ENCODE measurements around the gene PLCH1. TPM values are rescaled to one million over a fixed set of nuclear protein-coding genes. Genes with fewer than 3 reads are reported as not detected.

Gene PLCH1, protein sequence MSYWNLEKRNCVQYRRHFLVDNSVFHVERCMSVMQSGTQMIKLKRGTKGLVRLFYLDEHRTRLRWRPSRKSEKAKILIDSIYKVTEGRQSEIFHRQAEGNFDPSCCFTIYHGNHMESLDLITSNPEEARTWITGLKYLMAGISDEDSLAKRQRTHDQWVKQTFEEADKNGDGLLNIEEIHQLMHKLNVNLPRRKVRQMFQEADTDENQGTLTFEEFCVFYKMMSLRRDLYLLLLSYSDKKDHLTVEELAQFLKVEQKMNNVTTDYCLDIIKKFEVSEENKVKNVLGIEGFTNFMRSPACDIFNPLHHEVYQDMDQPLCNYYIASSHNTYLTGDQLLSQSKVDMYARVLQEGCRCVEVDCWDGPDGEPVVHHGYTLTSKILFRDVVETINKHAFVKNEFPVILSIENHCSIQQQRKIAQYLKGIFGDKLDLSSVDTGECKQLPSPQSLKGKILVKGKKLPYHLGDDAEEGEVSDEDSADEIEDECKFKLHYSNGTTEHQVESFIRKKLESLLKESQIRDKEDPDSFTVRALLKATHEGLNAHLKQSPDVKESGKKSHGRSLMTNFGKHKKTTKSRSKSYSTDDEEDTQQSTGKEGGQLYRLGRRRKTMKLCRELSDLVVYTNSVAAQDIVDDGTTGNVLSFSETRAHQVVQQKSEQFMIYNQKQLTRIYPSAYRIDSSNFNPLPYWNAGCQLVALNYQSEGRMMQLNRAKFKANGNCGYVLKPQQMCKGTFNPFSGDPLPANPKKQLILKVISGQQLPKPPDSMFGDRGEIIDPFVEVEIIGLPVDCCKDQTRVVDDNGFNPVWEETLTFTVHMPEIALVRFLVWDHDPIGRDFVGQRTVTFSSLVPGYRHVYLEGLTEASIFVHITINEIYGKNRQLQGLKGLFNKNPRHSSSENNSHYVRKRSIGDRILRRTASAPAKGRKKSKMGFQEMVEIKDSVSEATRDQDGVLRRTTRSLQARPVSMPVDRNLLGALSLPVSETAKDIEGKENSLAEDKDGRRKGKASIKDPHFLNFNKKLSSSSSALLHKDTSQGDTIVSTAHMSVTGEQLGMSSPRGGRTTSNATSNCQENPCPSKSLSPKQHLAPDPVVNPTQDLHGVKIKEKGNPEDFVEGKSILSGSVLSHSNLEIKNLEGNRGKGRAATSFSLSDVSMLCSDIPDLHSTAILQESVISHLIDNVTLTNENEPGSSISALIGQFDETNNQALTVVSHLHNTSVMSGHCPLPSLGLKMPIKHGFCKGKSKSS (N-terminal part only)
- 5.1 TPM for total RNA-seq (ENCODE audit: insufficient read depth, low replicate concordance)

DNA sequence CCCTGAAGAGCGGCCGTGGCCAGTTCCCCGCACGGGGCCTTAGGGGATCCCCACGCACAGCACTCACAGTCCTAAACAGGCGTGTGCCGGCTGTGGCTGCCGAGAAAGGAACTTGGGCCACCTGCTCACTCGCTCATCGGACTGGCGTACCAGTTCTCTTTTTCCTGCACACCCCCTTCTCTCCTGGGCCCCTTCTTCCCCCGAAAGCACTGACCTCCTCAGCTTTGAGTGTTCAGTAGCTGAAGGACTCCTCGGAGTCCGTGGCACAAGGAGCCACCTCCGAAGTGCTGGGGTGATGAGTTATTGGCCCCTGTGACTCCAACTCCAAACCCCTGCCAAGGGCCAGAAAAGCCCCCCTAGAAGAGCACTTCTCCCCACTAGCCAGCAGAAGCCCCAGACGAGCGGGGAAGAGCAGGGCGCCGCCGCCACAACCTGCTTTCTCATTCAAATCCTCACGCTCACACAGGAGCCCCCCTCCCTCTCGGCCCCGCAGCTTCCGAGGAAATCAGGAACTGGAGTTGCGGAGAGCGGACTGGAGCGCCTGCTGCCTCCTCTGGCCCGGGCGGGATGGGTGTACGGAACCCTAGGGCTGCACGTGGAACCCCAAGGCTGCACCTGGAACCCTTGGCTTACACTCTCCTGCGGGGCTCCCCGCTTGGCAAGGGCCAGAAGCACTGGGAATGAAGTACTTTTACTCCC, at the start of gene PLCH1:
TSS of gene PLCH1 (minus strand) at position 446 of the 699 bp plus-strand sequence. CDS start 40,847 bp downstream, outside the sequence.
- peak; percentile 63 for DNase-seq (ENCODE audit: low spot score)

DNA sequence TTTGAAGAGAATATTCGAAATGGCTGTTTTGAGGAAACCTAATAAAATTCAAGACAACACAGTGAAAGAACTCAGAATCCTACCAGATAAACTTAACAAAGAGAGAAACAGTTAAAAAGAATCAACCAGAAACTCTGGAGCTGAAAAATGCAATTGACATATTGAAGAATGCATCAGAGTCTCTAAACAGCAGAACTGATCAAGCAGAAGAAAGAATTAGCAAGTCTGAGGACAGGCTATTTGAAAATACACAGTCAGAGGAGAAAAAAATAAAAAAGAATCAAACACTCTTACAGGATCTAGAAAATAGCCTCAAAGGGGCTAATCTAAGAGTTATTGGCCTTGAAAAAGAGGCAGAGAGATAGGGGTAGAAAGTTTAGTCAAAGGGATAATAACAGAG, 47.7 kb upstream of the PLCH1 start:
- DNase-seq (ENCODE audit: low spot score): no peak

DNA sequence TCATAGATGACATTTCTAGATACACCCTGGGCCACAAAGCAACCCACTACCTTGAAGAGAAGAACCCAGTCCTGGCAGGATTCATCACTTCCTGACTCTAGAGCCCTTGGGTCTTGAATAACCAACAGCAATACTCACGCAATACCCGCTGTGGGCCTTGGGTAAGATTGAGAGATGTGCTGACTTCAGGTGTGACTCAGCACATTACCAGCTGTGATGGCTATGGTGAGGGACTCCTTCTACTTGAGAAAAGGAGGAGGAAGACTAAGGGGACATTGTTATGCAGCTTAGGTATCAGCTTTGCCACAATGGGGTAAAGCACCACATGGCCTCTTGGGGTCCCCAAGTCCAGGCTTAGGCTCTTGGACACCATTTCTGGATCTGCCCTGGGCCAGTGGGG, 46.3 kb upstream of the PLCH1 start:
- no peak for DNase-seq (ENCODE audit: low spot score)

DNA sequence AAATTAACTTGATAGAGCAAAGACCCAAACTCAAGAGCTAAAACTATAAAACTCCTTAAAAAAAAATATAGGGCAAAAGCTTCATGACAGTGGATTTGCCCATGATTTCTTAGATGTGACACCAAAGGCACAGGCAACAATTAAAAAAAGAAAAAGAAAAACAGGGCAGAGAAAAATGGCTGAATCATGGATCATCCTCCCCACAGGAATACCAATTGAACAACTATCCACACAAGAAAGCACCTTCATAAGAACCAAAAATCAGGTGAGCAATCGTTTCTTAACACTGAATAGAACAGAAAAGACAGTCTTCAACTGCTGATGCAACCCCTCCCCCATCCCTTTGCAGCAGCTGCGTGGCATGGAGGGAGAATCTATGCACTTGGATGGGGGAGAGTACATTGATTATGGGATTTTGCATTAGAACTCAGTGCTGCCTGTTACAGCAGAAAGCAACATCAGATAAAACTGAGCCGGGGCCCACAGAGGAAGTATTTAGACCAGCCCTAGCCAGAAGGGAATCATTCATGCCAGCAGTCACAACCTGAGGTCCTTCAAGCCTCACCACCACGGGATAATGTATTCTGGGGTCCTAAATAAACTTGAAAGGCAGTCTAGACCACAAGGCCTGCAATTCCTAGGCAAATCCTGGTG, 45.5 kb upstream of the PLCH1 start:
- no peak for DNase-seq (ENCODE audit: low spot score)

DNA sequence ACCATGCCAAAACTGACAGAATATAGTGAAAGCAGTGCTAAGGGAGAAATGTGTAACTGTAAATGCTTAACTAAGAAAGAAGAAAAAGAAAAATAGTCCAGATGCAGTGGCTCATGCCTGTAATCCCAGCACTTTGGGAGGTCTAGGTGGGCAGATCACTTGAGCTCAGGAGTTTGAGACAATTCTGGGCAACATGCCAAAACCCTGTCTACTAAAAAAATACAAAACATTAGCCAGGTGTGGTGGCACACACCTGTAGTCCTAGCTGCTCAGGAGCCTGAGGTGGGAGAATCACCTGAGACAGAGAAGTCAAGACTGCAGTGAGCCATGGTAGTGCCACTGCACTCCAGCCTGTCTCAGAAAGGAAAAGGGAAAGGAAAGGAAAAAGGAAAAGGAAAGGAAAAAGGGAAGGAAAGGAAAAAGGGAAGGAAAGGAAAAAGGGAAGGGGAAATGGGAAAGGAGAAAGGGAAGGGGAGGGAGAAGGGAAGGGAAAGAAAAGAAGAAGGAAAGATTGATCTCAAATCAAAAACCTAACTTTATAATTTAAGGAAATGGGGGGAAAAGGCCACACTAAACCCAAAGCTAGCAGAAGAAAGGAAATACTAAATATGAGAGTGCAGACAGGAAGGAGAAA, 40.9 kb upstream of the PLCH1 start:
- DNase-seq (ENCODE audit: low spot score): no peak

DNA sequence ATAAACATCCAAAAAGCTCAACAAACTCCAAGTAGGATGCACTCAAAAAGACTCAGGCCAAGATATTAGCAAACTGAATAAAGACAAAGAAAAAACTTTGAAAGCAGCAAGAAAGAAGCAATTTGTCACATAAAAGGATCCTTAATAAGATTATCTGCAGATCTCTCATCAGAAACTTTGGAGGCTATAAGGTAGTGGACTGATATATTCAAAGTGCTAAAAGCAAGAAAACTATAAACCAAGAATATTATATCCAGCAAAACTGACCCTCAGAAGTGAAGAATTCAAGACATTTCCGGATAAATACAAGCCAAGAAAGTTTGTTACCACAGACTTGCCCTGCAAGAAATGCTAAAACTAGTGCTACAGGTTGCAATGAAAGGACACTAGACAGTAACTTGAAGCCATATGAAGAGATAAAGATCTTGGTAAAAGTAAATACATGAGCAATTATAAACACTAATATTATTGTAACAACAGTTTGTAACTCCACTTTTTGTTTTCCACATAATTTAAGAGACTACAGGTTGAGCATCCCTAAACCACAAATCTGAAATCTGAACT, 37.6 kb upstream of the PLCH1 start:
- no peak for DNase-seq (ENCODE audit: low spot score)

DNA sequence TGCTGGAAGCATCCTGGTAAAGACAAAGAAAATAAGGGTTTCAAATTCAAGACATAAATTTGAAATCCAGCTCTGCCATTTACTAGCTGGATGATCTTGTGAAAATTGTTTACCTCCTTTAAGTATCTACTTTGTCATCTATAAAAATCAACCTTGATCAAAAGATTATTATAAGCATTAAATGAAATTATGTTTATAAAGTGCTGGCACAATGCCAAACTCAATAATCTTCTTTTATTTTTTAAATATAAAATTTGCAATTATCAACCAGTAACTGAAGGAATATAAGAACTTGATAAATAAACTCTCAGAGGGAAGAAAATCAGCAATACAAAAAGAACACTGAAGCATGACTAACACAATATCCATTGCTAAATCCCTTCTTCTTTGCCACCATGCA, 35.4 kb upstream of the PLCH1 start:
- no peak for DNase-seq (ENCODE audit: low spot score)

DNA sequence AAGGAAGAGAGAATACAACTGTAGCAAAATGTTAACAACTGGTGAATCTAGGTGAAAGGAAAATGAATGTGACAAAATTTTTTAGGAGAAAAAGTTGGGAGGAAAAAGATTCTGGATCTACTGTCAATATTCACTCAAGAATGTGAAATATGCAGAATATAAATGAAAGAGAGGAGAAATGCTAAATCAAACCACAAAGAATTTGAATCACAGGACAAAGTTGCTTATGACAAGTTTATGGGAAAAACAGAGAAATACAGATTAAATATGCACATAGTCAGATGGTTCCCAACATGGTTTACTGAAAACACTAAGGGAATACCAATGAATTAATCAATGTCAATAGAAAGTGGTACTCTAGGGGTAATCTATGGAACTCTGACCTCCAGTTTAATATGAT, 33.6 kb upstream of the PLCH1 start:
- no peak for DNase-seq (ENCODE audit: low spot score)

DNA sequence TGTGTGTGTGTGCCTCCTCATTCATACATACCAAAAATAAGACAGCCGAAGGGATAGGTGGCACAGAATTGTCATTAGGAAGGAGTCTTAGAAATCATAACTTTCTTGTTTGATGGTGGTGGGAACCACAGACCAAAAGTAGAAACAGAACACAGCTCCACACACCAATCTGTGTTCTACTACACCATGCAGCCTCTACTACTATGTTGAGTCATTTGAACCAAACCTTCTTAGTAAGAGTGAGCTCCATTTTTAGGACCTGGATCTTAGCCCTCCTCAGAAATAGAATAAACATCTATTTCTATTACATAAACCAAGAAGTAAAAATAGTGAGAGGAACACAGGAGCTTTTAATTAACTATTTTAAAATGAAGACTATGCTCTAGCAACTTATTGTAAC, 27.9 kb upstream of the PLCH1 start:
- DNase-seq (ENCODE audit: low spot score): no peak

DNA sequence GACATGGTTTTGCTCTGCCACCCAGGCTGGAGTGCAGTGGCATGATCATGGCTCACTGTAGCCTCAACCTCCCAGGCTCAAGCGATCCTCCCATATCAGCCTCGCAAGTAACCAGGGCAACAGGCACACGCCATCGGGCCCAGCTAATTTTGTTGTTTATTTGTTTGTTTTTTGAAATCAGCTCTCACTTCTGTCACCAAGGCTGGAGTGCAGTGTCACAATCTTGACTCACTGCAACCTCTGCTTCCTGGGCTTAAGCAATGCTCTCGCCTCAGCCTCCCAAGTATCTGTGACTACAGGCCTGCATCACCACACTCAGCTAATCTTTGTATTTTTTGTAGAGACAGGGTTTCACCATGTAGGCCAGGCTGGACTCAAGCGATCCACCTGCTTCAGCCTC, 26.3 kb upstream of the PLCH1 start:
- DNase-seq (ENCODE audit: low spot score): no peak

DNA sequence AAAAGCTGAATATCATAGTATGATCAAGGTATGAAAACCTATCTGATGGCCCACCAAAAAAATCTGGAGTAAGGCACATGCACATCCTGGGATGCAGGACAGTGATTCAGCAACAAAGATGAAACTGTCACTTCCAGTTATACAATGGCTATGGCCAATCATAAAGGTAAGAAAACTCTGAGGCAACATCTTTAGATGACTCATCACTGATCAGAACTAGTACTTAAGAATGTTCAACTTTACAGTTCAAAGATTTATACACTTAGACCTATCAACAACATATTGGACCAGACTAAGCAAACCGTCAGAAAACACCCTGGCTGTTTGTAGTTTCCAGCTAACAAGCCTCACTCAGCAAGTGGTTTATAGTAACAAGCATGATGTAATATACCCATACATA, 21.3 kb upstream of the PLCH1 start:
- DNase-seq (ENCODE audit: low spot score): no peak

DNA sequence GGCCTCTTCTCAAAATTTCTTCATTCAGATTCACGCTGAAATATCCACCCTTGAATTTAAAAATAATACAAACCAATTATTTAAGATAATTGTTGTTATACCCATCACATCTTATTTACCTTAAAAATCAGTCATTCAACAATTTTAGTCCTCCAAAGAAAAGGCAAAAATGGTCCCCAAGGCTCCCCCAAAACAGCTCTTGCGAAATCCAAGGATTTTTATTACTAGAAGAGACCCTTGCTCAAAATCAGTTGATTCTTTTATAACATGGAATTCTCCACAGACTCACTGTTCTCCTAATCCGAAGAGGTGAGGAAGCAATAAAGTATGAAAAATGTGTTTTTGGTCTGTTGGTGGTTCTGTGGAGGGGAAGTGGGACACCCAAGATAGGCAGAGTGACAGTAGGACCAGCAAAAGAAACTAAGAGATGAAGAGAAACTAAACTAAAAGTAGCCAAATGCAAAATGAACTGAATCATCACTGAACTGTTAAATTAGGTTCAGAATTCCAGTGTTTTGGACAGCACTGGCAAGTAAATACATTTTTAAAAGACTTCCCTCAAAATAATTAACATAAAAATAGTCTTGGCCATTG, 19.1 kb upstream of the PLCH1 start:
- no peak for DNase-seq (ENCODE audit: low spot score)

DNA sequence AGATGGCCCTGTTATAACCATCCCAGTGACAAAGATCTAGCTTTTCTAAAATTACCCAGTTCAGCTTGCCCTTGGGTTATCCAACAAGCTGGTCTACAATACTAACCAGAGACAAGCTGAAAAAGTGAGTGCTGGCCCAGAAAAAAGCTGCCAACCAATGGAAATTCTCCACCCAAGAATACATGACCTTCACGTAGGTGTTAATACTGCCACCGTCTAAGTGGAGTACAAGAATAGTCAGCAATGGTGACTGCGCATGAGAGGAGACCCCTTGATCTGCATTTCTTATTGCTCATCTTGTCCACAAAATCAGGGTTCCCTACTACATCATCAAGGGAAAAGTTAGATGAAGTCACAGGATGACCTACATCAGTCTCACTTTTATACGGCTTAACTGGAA, 15.8 kb upstream of the PLCH1 start:
- no peak for DNase-seq (ENCODE audit: low spot score)

DNA sequence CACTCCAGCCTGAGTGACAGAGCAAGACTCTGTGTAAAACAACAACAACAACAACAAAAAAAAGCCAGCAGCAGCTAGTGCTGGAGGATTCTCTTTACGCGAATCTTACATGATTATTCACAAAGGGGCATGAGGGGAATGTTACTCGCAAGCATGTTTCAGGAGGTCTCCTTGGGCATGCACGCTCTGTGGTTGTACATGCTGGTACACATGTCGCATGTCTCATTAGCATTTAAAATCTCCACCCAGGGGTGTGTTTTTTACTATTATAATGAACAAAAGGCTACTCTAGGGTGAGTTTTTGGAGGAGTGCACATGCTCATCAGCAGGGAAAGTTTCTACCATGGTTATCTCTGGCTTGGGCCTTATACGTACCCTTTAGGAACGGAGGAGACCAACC, 12.7 kb upstream of the PLCH1 start:
- no peak for DNase-seq (ENCODE audit: low spot score)

DNA sequence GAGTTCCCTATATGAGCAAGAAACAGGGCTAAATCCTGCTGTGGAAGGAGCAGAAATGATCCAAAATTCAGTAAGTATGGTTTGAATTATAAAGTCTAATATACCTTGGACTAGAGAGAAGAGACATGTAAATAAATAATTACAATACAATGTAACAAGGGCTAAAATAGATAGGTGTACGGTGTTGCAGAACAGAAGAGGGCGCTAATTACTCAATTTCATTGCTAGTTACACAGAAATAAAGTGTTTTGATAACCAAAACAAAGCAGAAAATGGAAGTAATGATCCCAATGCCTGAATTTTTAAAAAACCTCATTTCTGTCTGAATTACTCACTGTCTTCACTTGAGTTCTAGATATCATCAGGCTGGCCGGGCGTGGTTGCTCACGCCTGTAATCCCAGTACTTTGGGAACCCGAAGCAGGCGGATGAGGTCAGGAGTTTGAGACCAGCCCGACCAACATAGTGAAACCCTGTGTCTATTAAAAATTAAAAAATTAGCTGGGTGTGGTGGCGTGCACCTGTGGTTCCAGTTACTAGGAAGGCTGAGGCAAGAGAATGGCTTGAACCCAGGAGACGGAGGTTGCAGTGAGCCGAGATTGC, 8.3 kb upstream of the PLCH1 start:
- DNase-seq (ENCODE audit: low spot score): no peak

DNA sequence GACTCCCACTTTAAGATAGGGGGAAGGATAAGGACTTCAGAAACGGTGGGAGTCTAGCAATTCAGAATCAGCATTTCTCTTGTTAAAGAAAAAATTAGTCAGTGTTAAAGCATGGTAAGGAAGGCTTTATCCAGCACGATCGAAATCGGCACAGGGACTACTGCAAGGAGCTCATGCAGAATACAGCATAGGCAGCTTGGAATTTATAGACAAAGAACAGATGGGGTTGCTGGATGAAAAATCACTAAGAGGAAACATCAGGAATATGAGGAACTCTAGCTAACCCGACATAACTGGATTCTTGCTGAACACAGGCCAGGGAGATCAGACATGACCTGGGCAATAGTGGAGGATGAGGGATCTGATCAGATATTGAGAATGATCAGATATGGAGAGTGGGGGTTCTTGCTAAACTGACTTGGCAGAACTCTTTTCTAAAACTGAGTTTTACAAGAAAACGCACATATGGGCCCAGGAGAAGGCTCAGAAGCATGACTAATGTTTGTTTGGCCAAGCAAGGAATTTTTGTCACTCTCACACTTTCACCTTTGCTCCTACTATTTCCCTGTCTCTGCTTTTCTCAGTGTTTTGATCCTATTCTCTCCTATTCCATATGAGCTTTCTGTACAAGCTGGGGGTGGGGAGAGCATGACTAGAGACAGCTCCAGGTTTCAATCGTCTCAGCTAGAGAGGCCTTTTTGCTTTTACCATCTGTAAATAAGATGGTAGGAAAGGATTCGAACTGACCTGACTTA, 3.9 kb upstream of the PLCH1 start:
- peak; percentile 63 for DNase-seq (ENCODE audit: low spot score)

DNA sequence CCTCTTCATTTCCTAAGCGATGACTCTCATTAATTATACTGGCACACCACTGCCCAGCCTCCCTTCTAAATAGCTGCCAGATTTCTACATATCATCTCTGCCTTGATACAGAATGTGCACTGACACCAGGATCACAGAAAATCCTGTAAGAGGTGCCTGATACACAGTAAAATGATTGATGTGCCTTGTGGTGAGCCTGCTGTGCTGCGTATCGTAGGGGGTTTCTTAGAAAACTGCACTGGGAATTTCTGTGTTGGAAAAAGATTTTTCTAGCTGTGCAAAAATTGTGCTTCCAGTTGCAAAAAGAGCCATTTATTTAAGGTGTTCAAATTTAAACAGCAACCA, 3.0 kb upstream of the PLCH1 start:
- DNase-seq (ENCODE audit: low spot score): no peak

DNA sequence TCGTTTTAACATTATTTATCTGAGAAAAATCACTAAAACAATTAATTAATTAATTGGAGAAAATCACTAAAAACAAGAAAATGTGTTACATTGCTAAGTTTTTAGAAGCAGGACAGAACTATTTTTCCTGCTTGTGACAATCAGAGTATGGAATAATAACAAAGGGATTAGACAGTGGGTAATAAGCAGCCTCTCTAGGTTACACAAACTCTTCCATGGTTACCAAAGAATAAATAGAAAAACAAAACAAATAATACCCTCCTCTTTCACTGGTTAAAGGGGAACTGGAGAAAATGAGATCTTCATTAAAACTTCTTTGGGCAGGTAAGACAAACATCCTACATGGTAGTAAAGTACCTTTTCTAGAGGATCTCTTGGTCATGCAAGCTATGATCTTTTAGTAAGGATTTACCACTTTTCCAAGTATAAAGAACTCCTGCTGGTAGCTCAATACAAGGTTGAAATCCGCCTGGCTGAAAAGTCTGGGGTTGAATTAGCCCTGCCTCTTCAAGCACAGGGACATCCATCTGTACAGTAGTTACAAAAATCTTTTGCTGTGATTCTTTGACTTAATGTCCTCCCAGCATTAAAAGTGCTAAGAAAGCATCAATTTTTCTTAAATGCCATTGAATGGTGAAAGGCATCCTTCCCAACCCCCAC, 2.5 kb upstream of the PLCH1 start:
- no peak for DNase-seq (ENCODE audit: low spot score)
